Neural cell (in vitro differentiated cells): ENCODE measurements around the gene PNPLA7.

ENCODE experiments used
- RAD21 ChIP-seq: fragments of 450-650 bp; conservative IDR thresholded peaks from 2 replicates; pipeline ENCODE4 v1.6.1; 2014; ENCODE audit warnings: antibody characterized with exemption, mild to moderate bottlenecking, moderate library complexity
- SMC3 ChIP-seq: fragments of 450-650 bp; conservative IDR thresholded peaks from 2 replicates; pipeline ENCODE4 v1.6.1; 2014; ENCODE audit warnings: antibody characterized with exemption, mild to moderate bottlenecking, moderate library complexity; ENCODE audit not compliant: poor library complexity
- TAF1 ChIP-seq: IDR thresholded peaks from 2 replicates; pipeline ENCODE4 v1.6.1; 2012; ENCODE audit warnings: low read depth
- TF ChIP-seq, protein P1 (sequence below): fragments of 450-650 bp; IDR thresholded peaks from 2 replicates; pipeline ENCODE4 v1.5.1; 2014; ENCODE audit warnings: antibody characterized with exemption, mild to moderate bottlenecking, moderate library complexity; ENCODE audit not compliant: poor library complexity, severe bottlenecking
- TF ChIP-seq, protein P2 (sequence below): IDR thresholded peaks from 2 replicates; pipeline ENCODE4 v1.6.1; 2012; ENCODE audit warnings: borderline replicate concordance

DNA sequence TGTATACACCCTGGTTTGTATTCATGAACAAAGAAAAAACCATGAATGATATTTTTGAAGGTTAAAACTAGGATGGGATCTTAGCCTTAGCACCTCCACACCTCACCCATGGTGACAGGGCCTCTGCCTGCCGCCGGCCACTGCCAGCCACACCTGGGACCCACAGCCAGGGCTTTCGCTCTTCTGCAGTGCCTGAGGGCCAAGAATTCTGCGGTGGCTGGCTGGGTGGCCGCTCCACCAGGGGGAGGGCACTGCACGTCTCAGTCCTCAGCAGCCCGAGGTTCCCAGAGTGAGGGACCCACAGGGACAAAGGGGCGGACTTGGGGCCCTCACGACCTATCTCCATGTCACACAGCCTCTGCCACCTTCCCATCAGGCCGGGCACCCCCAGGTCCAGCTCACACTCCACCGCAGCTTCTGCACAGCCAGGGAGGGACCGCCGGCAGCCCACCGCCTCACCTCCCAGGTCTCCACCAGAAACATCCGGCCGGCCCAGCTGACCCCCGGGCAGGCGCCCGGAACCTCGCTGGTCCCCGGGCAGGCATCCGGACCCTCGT, 134.1 kb downstream of the PNPLA7 start:
- TF ChIP-seq, protein P1, sequence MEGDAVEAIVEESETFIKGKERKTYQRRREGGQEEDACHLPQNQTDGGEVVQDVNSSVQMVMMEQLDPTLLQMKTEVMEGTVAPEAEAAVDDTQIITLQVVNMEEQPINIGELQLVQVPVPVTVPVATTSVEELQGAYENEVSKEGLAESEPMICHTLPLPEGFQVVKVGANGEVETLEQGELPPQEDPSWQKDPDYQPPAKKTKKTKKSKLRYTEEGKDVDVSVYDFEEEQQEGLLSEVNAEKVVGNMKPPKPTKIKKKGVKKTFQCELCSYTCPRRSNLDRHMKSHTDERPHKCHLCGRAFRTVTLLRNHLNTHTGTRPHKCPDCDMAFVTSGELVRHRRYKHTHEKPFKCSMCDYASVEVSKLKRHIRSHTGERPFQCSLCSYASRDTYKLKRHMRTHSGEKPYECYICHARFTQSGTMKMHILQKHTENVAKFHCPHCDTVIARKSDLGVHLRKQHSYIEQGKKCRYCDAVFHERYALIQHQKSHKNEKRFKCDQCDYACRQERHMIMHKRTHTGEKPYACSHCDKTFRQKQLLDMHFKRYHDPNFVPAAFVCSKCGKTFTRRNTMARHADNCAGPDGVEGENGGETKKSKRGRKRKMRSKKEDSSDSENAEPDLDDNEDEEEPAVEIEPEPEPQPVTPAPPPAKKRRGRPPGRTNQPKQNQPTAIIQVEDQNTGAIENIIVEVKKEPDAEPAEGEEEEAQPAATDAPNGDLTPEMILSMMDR, result no peak
- TF ChIP-seq RAD21, result no peak
- no peak for TF ChIP-seq TAF1
- no peak for TF ChIP-seq SMC3
- TF ChIP-seq, protein P2, sequence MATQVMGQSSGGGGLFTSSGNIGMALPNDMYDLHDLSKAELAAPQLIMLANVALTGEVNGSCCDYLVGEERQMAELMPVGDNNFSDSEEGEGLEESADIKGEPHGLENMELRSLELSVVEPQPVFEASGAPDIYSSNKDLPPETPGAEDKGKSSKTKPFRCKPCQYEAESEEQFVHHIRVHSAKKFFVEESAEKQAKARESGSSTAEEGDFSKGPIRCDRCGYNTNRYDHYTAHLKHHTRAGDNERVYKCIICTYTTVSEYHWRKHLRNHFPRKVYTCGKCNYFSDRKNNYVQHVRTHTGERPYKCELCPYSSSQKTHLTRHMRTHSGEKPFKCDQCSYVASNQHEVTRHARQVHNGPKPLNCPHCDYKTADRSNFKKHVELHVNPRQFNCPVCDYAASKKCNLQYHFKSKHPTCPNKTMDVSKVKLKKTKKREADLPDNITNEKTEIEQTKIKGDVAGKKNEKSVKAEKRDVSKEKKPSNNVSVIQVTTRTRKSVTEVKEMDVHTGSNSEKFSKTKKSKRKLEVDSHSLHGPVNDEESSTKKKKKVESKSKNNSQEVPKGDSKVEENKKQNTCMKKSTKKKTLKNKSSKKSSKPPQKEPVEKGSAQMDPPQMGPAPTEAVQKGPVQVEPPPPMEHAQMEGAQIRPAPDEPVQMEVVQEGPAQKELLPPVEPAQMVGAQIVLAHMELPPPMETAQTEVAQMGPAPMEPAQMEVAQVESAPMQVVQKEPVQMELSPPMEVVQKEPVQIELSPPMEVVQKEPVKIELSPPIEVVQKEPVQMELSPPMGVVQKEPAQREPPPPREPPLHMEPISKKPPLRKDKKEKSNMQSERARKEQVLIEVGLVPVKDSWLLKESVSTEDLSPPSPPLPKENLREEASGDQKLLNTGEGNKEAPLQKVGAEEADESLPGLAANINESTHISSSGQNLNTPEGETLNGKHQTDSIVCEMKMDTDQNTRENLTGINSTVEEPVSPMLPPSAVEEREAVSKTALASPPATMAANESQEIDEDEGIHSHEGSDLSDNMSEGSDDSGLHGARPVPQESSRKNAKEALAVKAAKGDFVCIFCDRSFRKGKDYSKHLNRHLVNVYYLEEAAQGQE, result no peak
